ELF-1 (cell line): ENCODE results near the gene PIK3C2A.

Source experiments
- DNase-seq: peaks from one replicate; pipeline ENCODE4 v3.0.0-alpha.2; 2016; ENCODE audit warnings: low read depth, low spot score

The PIK3C2A gene

GRCh38 chr11:17217401-17217800 lies 9.6 kb upstream of the PIK3C2A start:
- no peak for DNase-seq

- DNase-seq = no peak
Observed at GRCh38 chr11:17214338-17214737, 6.6 kb upstream of the PIK3C2A start.

GRCh38 chr11:17211286-17211685 lies 3.5 kb upstream of the PIK3C2A start:
- DNase-seq = no peak

GRCh38 chr11:17209939-17210245 lies 2.1 kb upstream of the PIK3C2A start:
- no peak for DNase-seq

GRCh38 chr11:17208257-17208999 lies 642 bp upstream of the PIK3C2A start:
- DNase-seq = peak; percentile 89

- no peak for DNase-seq
Observed at GRCh38 chr11:17206463-17206862, 1.3 kb downstream of the PIK3C2A start.

GRCh38 chr11:17197431-17197898 lies 10.3 kb downstream of the PIK3C2A start:
- DNase-seq = no peak

- DNase-seq = peak; percentile 42
Observed at GRCh38 chr11:17188675-17189074, 19.1 kb downstream of the PIK3C2A start.

- DNase-seq = no peak
Observed at GRCh38 chr11:17186932-17187692, 20.7 kb downstream of the PIK3C2A start.

GRCh38 chr11:17185938-17186337 lies 21.8 kb downstream of the PIK3C2A start:
- no peak for DNase-seq

- DNase-seq = no peak
Observed at GRCh38 chr11:17184882-17185587, 22.8 kb downstream of the PIK3C2A start.

- DNase-seq = no peak
Observed at GRCh38 chr11:17183836-17184235, 23.9 kb downstream of the PIK3C2A start.

GRCh38 chr11:17179970-17180369 lies 27.8 kb downstream of the PIK3C2A start:
- DNase-seq = no peak

- no peak for DNase-seq
Observed at GRCh38 chr11:17173332-17173731, 34.5 kb downstream of the PIK3C2A start.

GRCh38 chr11:17171916-17172315 lies 35.9 kb downstream of the PIK3C2A start:
- no peak for DNase-seq

GRCh38 chr11:17171343-17171742 lies 36.4 kb downstream of the PIK3C2A start:
- DNase-seq = no peak

GRCh38 chr11:17169876-17170275 lies 37.9 kb downstream of the PIK3C2A start:
- no peak for DNase-seq

GRCh38 chr11:17165247-17165890 lies 42.4 kb downstream of the PIK3C2A start:
- no peak for DNase-seq

GRCh38 chr11:17164361-17165246 lies 43.2 kb downstream of the PIK3C2A start:
- DNase-seq = no peak

- DNase-seq = no peak
Observed at GRCh38 chr11:17163736-17164135, 44.0 kb downstream of the PIK3C2A start.

GRCh38 chr11:17163291-17163690 lies 44.5 kb downstream of the PIK3C2A start:
- DNase-seq = no peak
